Activated gamma-delta T cell (primary cell): ENCODE measurements around the gene SLC12A2.

Experiments
- DNase-seq: peaks from one replicate; lab custom pipeline; 2025; lab: John Stamatoyannopoulos, UW

SLC12A2 gene

GRCh38 chr5:128097224-128097623 lies 13.7 kb downstream of the SLC12A2 start:
- no peak for DNase-seq

GRCh38 chr5:128097781-128098180 lies 14.2 kb downstream of the SLC12A2 start:
- DNase-seq, result no peak

- DNase-seq, result no peak
Measured at GRCh38 chr5:128099944-128100343, 16.4 kb downstream of the SLC12A2 start.

- DNase-seq, result no peak
Measured at GRCh38 chr5:128100860-128101557, 17.4 kb downstream of the SLC12A2 start.

- DNase-seq, result no peak
Measured at GRCh38 chr5:128101676-128102075, 18.1 kb downstream of the SLC12A2 start.

GRCh38 chr5:128105203-128105602 lies 21.6 kb downstream of the SLC12A2 start:
- DNase-seq, result no peak

GRCh38 chr5:128109138-128109537 lies 25.6 kb downstream of the SLC12A2 start:
- DNase-seq, result no peak

GRCh38 chr5:128109766-128110165 lies 26.2 kb downstream of the SLC12A2 start:
- no peak for DNase-seq

GRCh38 chr5:128111818-128112448 lies 28.4 kb downstream of the SLC12A2 start:
- no peak for DNase-seq

GRCh38 chr5:128116445-128116844 lies 32.9 kb downstream of the SLC12A2 start:
- no peak for DNase-seq

- no peak for DNase-seq
Measured at GRCh38 chr5:128118214-128118613, 34.6 kb downstream of the SLC12A2 start.

- no peak for DNase-seq
Measured at GRCh38 chr5:128121651-128122050, 38.1 kb downstream of the SLC12A2 start.

GRCh38 chr5:128123936-128124335 lies 40.4 kb downstream of the SLC12A2 start:
- DNase-seq, result no peak

- DNase-seq, result no peak
Measured at GRCh38 chr5:128126241-128126640, 42.7 kb downstream of the SLC12A2 start.

- no peak for DNase-seq
Measured at GRCh38 chr5:128132499-128132898, 48.9 kb downstream of the SLC12A2 start.

- DNase-seq, result no peak
Measured at GRCh38 chr5:128135286-128135685, 51.7 kb downstream of the SLC12A2 start.

GRCh38 chr5:128143911-128144310 lies 60.3 kb downstream of the SLC12A2 start:
- no peak for DNase-seq

GRCh38 chr5:128144491-128144890 lies 60.9 kb downstream of the SLC12A2 start:
- DNase-seq, result no peak

- DNase-seq, result no peak
Measured at GRCh38 chr5:128146671-128147070, 63.1 kb downstream of the SLC12A2 start.

GRCh38 chr5:128154943-128155342 lies 71.4 kb downstream of the SLC12A2 start:
- DNase-seq, result no peak

GRCh38 chr5:128155776-128156175 lies 72.2 kb downstream of the SLC12A2 start:
- DNase-seq, result no peak

- no peak for DNase-seq
Measured at GRCh38 chr5:128156521-128156920, 73.0 kb downstream of the SLC12A2 start.

GRCh38 chr5:128158342-128158741 lies 74.8 kb downstream of the SLC12A2 start:
- no peak for DNase-seq

- DNase-seq, result no peak
Measured at GRCh38 chr5:128163991-128164390, 80.4 kb downstream of the SLC12A2 start.
